ENCODE measurements around the gene NRM.
A peak's percentile ranks its signal among the peaks of the same experiment; 100 is the strongest.
"Not testable (repeated sequence)": the region's sequence is repeated elsewhere in the genome, so short reads cannot be mapped to it uniquely, and the experiment has no call there.

Gene NRM

GRCh38 chr6:30664994-30665767 is 25.6 kb downstream of the NRM start:
- DNase-seq: no peak

GRCh38 chr6:30657922-30658321 is 32.9 kb downstream of the NRM start:
- not testable (repeated sequence) for DNase-seq

GRCh38 chr6:30657454-30657853 is 33.3 kb downstream of the NRM start:
- DNase-seq: no peak

- no peak for DNase-seq
Measured at GRCh38 chr6:30656513-30656912, 34.3 kb downstream of the NRM start.

GRCh38 chr6:30655743-30656094 is 35.1 kb downstream of the NRM start:
- DNase-seq: no peak

GRCh38 chr6:30654798-30655742 is 35.7 kb downstream of the NRM start:
- DNase-seq: no peak

GRCh38 chr6:30651143-30651542 is 39.6 kb downstream of the NRM start:
- no peak for DNase-seq

- DNase-seq: peak; percentile 89
Measured at GRCh38 chr6:30647242-30648116, 43.3 kb downstream of the NRM start.

GRCh38 chr6:30646450-30647241 is 44.1 kb downstream of the NRM start, which contains the start of gene C6orf136:
Gene C6orf136, plus strand, starts transcription at chr6:30647133. Its CDS starts 99 bp downstream, at chr6:30647232.
- DNase-seq: peak; percentile 98

- DNase-seq: no peak
Measured at GRCh38 chr6:30645989-30646388, 44.8 kb downstream of the NRM start.

GRCh38 chr6:30644769-30645168 is 46.0 kb downstream of the NRM start:
- no peak for DNase-seq

GRCh38 chr6:30643656-30644055 is 47.1 kb downstream of the NRM start:
- DNase-seq: no peak

GRCh38 chr6:30641048-30641447 is 49.7 kb downstream of the NRM start:
- DNase-seq: no peak

GRCh38 chr6:30640481-30640880 is 50.3 kb downstream of the NRM start:
- no peak for DNase-seq

All from RPMI8226 (cell line).